SU-DHL-6 (cell line): ENCODE results near the gene SLFN12.

Experiments used
- H2AFZ ChIP-seq: fragments of 200-600 bp; sonication (generic); 2 replicates; pipeline ENCODE4 v1.6.1; 2014; ENCODE audit warnings: low read depth, mild to moderate bottlenecking, moderate library complexity, mixed read lengths, antibody characterized with exemption, low read length; ENCODE audit not compliant: severe bottlenecking
- H3F3A ChIP-seq: fragments of 200-600 bp; shearing (Covaris generic); 2 replicates; pipeline ENCODE4 v1.6.0; 2016; ENCODE audit warnings: antibody characterized with exemption, mild to moderate bottlenecking; ENCODE audit not compliant: insufficient read depth
- H3K27ac ChIP-seq: fragments of 200-600 bp; sonication (generic); 2 replicates; pipeline ENCODE4 v1.5.1; 2016; ENCODE audit warnings: low read depth, mild to moderate bottlenecking, low read length, moderate library complexity, mixed read lengths
- H3K27me3 ChIP-seq: fragments of 200-600 bp; sonication (generic), shearing (Covaris generic); 2 replicates; pipeline ENCODE4 v1.6.0; 2014; ENCODE audit warnings: mild to moderate bottlenecking, low read length
- H3K36me3 ChIP-seq: fragments of 200-600 bp; sonication (generic); 2 replicates; pipeline ENCODE4 v1.6.1; 2014; ENCODE audit warnings: mild to moderate bottlenecking, low read length, mixed read lengths
- H3K4me2 ChIP-seq: fragments of 300-600, 200-600 bp; shearing (Covaris generic), sonication (generic); 2 replicates; pipeline ENCODE4 v1.6.0; 2014; ENCODE audit warnings: low read length, low read depth, mild to moderate bottlenecking; ENCODE audit not compliant: poor library complexity, severe bottlenecking
- H3K4me3 ChIP-seq: fragments of 200-600 bp; sonication (generic); 2 replicates; pipeline ENCODE4 v1.5.1; 2014; ENCODE audit warnings: antibody characterized with exemption, low read length, mild to moderate bottlenecking, mixed read lengths; ENCODE audit not compliant: insufficient read depth, poor library complexity, severe bottlenecking
- H3K79me2 ChIP-seq: fragments of 200-600 bp; sonication (generic); 2 replicates; pipeline ENCODE4 v1.6.1; 2014; ENCODE audit warnings: mild to moderate bottlenecking, low read length, moderate library complexity; ENCODE audit not compliant: insufficient read depth
- H3K9ac ChIP-seq: fragments of 200-600 bp; sonication (generic); 2 replicates; pipeline ENCODE4 v1.7.0; 2014; ENCODE audit warnings: mild to moderate bottlenecking, low read length
- H3K9me2 ChIP-seq: fragments of 200-600 bp; sonication (generic); replicated peaks from 2 replicates; pipeline ENCODE4 v1.6.1; 2014; ENCODE audit warnings: low read length; ENCODE audit not compliant: insufficient read depth
- H3K9me3 ChIP-seq: fragments of 200-600 bp; sonication (generic); 2 replicates; pipeline ENCODE4 v1.6.1; 2014; ENCODE audit warnings: low read length, mixed read lengths; ENCODE audit not compliant: insufficient read depth
- H4K20me1 ChIP-seq: fragments of 200-600 bp; sonication (generic); 2 replicates; pipeline ENCODE4 v1.6.1; 2014; ENCODE audit warnings: low read depth, mild to moderate bottlenecking, antibody characterized with exemption, low read length, moderate library complexity, mixed read lengths
- EZH2phosphoT487 ChIP-seq: fragments of 200-600 bp; sonication (generic), shearing (Covaris generic); conservative IDR thresholded peaks from 2 replicates; pipeline ENCODE4 v1.6.1; 2018; ENCODE audit warnings: mild to moderate bottlenecking, antibody characterized with exemption, low read length, moderate library complexity, mixed read lengths
- TF ChIP-seq, protein P1 (sequence below): fragments of 200-600 bp; sonication (generic); IDR thresholded peaks from one replicate; pipeline ENCODE4 v1.5.1; 2017; ENCODE audit warnings: antibody characterized with exemption, mild to moderate bottlenecking, low read length, moderate library complexity; ENCODE audit not compliant: insufficient read depth, poor library complexity, severe bottlenecking

Gene SLFN12

DNA sequence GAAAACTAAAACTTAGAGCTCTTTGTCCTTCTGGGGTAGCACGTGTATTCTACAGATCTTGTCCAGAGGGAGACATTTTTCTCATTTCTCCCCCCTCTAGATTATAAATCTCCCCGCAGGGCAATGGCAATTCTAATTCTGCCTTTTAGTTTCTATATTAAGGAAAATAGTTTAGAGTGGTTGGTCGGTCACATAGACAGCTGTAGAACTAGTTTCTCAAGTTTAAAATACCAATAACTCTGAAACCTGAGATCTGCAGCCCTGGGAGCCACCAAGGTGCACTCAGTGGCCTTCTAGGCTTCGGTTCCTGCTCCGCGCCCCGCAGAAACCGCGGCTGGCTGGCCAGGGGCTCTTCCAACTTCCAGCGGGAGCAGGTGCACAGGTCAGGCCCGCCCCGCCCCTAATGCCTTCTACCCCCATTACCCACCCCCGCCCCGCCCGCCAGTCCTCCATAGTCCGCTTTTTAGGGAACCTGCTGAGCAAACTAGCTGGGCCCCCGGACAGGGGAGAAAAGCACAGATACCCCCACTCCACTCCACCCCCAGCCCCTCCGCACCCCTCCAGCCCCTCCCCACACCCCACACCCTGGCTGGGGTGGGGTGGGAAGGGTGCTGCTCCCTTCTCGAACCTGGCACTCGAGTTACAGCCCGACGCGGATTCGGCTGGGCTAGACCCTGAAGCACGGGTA lies 59.3 kb downstream of the SLFN12 start:
- no peaks in the 10 kb centered on the region for H3K9me2 ChIP-seq
- H3K9ac ChIP-seq: no peak overlapping the region
- 0 out of 2 replicates have a peak, but pooled peaks cover 3% of the 10 kb centered on the region for H3K27me3 ChIP-seq

GRCh38 chr17:35371934-35372333 lies 60.4 kb downstream of the SLFN12 start:
- H3K9me3 ChIP-seq: peaks cover 3% of the 10 kb centered on the region; the same call in 1 of the 2 replicates
- no peak overlapping the region for H3K4me3 ChIP-seq
- no peak for TF ChIP-seq EZH2phosphoT487
- TF ChIP-seq, protein P1, sequence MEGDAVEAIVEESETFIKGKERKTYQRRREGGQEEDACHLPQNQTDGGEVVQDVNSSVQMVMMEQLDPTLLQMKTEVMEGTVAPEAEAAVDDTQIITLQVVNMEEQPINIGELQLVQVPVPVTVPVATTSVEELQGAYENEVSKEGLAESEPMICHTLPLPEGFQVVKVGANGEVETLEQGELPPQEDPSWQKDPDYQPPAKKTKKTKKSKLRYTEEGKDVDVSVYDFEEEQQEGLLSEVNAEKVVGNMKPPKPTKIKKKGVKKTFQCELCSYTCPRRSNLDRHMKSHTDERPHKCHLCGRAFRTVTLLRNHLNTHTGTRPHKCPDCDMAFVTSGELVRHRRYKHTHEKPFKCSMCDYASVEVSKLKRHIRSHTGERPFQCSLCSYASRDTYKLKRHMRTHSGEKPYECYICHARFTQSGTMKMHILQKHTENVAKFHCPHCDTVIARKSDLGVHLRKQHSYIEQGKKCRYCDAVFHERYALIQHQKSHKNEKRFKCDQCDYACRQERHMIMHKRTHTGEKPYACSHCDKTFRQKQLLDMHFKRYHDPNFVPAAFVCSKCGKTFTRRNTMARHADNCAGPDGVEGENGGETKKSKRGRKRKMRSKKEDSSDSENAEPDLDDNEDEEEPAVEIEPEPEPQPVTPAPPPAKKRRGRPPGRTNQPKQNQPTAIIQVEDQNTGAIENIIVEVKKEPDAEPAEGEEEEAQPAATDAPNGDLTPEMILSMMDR: no peak
- no peak overlapping the region for H3K27ac ChIP-seq
- no peaks in the 10 kb centered on the region for H3K36me3 ChIP-seq
- no peaks in the 10 kb centered on the region for H3F3A ChIP-seq
- H4K20me1 ChIP-seq: no peaks in the 10 kb centered on the region
- H3K4me2 ChIP-seq: no peak overlapping the region
- no peak overlapping the region for H2AFZ ChIP-seq
- no peak overlapping the region for H3K9ac ChIP-seq
- no peaks in the 10 kb centered on the region for H3K9me2 ChIP-seq
- H3K27me3 ChIP-seq: 0 out of 2 replicates have a peak, but pooled peaks cover 3% of the 10 kb centered on the region
- no peaks in the 10 kb centered on the region for H3K79me2 ChIP-seq

More for the DNA sequence above, 59.3 kb downstream of the SLFN12 start:
- Histone ChIP-seq H3K79me2 (no peaks in the 10 kb centered on the region), H4K20me1 (no peaks in the 10 kb centered on the region), H2AFZ (no peak overlapping the region), H3F3A (no peaks in the 10 kb centered on the region), H3K36me3 (no peaks in the 10 kb centered on the region), H3K27ac (no peak overlapping the region), H3K4me3 (no peak overlapping the region), H3K9me3 (peaks cover 3% of the 10 kb centered on the region; the same call in 1 of the 2 replicates), H3K4me2 (no peak overlapping the region)
- TF ChIP-seq, protein P1: no peak
- TF ChIP-seq EZH2phosphoT487: no peak

- Histone ChIP-seq H3K4me3 (no peak overlapping the region), H3K36me3 (no peaks in the 10 kb centered on the region)
Measured at GRCh38 chr17:35368081-35368830, 64.0 kb downstream of the SLFN12 start.

More at GRCh38 chr17:35368081-35368830, 64.0 kb downstream of the SLFN12 start:
- peak overlapping the region; percentile 6 for H3K4me2 ChIP-seq
- no peaks in the 10 kb centered on the region for H4K20me1 ChIP-seq
- H3K27ac ChIP-seq: no peak overlapping the region
- no peaks in the 10 kb centered on the region for H3K9me2 ChIP-seq
- TF ChIP-seq, protein P1: no peak
- TF ChIP-seq EZH2phosphoT487: no peak
- no peaks in the 10 kb centered on the region for H3F3A ChIP-seq
- H2AFZ ChIP-seq: peak overlapping the region; percentile 52
- H3K27me3 ChIP-seq: no peaks in the 10 kb centered on the region
- peaks cover 3% of the 10 kb centered on the region; the same call in 1 of the 2 replicates for H3K9me3 ChIP-seq
- no peak overlapping the region for H3K9ac ChIP-seq
- no peaks in the 10 kb centered on the region for H3K79me2 ChIP-seq
